Right lung (tissue), 5 donors: ENCODE results near the gene ZNF597. TPM values are rescaled to one million over a fixed set of nuclear protein-coding genes. Genes with fewer than 3 reads are reported as not detected.
A peak's percentile ranks its signal among the peaks of the same experiment; 100 is the strongest.
"Not testable (repeated sequence)": the region's sequence is repeated elsewhere in the genome, so short reads cannot be mapped to it uniquely, and the experiment has no call there.

ENCODE experiments used
- DNase-seq, 2 donors: peaks; one replicate each; pipeline ENCODE4 v3.0.0-alpha.2; 2013
- polyA plus RNA-seq, 5 donors: library from polyadenylated mRNA; unstranded; fragments of 120-200 nt; gene quantifications; one replicate each; pipeline versions ENCODE4 v1.2.1 to v1.2.3, GENCODE V29; 2013; ENCODE audit warnings: inconsistent platforms in 1 of 5, low replicate concordance in 1 of 5; ENCODE audit not compliant: insufficient read length in 5 of 5, insufficient read depth in 1 of 5

The ZNF597 gene
- polyA plus RNA-seq, 5 donors: 3.3 to 6.0 (median 4.2) TPM

DNA sequence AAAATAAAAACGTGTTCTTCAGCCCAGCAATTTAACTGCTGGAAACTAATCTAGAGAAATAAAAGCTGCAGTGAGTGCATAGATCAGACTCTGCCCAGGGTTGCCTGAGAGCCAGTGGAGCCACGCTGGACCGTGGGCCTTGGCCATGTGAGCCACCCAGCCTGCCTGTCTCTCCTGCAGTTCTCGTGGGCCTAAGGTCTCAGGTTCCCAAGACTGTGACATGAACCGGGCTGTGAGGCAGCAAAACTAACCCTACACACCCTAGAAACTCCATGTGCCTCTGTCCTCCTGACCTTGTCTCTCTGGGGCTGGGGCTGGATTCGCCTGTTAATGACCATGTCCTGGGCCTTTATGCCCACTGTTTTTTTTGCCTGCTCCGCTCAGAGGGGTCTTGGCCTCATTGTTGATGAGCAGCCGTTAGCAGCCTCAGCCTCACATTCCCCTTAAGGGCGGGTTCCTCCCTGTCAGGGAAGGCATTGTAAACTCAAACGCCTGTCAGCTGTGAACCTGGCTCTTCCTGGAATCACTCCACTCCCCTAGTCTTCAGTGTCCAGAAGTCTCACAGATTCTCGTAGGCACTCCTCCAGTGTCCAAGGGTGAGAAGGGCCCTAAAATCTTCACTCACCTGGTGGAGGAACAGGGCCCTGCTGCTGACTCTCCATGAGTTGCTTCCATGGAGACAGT, 35.1 kb upstream of the ZNF597 start:
- DNase-seq: no peak

DNA sequence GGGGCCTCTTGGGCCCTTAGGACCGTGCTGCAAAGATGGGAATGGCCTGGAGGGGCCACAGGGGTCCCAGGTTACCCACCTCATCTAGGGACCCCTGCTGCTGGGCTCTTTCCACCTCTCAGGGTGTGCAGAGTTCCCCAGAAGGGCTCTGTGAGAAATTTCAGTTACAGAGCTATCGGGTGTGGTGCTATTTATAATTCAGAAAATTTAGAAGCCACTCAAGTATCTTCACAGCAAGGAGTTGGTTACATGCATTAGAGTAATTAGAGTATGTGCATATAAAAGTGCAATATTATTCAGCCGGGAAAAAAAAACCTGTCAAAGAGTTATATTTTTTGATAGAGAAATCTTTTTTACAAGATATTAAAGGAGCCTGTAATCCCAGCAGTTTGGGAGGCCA, 33.1 kb upstream of the ZNF597 start:
- DNase-seq: no peak

DNA sequence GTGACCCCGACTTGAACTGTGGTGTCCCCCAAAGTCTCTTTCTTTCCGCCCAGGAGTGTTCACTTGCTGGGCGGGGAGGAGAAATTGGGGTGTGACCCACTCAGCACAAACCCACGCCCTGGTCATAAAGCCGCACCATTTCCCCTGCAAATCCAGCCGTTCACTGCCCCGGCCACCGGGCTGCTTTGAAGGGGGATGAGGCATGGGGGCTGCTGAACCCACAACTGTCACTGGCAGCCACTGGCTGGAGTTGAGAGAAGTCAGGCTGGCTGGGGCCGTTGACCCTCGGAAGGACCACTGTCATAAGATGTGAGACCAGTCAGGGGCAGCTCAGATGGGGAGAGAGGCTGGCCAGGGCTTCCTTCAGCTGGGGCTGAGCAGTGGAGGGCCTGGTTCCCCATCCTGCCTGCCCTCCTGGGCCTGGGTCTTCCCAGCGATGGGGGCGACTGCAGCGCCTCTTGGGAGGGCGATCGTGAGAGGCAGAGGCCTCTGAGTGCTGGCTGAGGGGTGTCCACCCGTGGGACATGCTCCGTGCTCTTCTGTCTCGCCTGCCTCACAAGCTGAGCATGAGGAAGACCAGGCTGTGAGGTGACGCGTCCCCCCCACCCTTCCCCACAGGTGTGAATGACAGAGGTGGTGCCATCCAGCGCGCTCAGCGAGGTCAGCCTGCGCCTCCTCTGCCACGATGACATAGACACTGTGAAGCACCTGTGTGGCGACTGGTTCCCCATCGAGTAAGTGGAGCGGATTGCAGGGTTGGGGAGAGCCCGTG, 32.5 kb upstream of the ZNF597 start:
- no peak for DNase-seq

DNA sequence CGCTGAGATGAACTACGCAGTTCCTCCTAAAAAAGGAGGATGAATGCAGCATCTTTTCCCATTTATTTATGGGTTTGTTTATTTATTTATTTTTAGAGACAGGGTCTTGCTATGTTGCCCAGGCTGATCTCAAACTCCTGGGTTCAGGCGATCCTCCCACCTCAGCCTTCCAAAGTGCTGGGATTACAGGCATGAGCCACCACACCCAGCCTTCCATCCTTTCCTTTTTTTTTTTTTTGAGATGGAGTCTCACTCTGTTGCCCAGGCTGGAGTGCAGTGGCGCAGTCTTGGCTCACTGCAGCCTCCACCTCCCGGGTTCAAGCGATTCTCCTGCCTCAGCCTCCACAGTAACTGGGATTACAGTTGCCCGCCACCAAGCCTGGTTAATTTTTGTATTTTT, 31.6 kb upstream of the ZNF597 start:
- DNase-seq: not testable (repeated sequence)

DNA sequence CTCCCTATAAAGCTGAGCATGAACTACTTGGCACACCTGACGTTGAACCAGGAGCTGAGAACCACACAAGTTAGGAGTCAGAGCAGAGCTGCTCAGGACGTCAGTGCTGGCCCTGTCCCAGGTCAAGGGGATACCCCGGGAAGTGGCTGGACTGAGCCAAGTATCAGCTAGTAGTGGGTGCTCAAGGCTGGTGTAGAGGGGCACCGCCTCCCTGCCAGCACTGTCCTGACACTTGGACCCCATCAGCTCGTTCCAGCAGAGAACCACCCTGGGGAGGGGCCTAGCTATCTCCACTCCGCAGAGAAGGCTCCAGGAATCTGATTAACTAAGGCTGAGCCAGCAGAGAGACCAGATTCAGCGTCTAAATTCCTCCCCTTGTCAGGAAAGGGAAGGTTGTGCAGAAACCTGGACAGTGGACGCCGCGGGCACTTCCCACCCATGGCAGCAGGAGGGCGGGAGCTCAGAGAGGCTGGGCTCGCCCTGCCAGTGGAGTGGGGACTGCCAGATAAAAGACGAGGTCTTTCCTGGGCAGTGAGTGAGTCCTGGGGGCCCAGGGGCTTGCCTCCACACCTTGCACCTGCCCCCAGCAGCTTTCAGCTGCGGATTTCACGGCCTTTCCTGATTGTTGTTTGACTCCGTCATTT, 31.0 kb upstream of the ZNF597 start:
- no peak for DNase-seq

DNA sequence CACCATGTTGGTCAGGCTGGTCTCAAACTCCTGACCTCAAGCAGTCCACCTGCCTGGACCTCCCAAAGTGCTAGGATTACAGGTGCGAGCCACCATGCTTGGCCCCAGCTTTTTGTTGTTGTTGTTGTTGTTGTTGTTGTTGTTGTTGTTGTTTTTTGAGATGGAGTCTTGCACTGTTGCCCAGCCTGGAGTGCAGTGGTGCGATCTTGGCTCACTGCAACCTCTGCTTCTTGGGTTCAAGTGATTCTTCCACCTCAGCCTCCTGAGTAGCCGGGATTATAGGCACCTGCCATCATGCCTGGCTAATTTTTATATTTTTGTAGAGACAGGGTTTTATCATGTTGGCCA, 30.3 kb upstream of the ZNF597 start:
- not testable (repeated sequence) for DNase-seq

DNA sequence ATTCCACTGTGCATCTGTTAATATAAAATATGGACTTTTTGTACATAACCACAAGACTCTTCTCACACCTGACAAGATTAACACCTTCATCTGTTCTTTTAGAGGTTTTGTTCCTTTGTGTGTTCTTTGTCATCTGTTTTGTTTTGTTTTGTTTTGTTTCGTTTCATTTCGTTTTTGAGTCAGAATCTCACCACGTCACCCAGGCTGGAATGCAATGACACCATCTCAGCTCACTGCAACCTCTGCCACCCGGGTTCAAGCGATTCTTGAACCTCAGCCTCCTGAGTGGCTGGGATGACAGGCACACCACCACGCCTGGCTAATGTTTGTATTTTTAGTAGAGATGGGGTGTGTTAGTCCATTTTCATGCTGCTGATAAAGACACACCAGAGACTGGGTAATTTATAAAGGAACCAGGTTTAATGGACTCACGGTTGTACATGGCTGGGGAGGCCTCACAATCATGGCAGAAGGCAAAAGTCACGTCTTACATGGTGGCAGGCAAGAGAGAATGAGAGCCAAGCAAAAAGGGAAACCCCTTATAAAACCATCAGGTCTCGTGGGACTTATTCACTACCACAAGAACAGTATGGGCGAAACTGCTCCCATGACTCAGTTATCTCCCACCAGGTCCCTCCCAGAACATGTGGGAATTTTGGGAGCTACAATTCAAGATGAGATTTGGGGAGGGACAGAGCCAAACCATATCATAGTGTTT, 29.7 kb upstream of the ZNF597 start:
- DNase-seq: no peak

DNA sequence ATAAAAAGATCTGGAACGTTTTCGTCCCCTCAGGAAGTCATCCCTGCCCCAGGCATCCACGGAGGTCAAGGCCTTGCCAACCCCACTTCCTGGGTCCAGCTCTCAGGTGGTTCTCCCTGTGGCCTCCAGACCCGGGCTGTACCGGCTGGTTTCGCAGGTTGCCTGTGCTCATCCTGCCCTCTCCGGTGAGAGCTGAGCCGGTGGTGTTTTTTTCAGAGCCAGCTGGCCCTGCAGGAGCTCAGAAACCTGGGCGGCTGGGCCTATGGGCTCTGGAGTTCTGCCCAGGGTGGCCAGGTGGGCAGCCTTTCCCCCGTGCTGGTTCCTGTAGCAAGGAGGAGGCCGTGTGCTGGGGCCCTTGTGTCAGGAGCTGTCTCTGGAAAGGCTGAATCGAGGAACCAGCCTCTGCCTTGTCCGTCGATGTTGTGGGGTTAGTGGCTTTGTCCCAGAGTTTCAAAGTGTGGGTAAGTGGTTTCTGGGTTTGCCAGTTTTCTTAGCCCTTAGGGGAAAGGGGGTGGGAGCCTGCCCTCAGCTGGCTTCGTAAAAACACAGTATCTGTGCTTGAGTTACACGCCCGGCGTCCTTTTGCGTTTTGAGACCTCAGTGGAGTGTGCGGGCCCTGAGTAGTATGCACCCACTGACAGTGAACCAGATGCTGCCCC, 28.3 kb upstream of the ZNF597 start:
- no peak for DNase-seq

DNA sequence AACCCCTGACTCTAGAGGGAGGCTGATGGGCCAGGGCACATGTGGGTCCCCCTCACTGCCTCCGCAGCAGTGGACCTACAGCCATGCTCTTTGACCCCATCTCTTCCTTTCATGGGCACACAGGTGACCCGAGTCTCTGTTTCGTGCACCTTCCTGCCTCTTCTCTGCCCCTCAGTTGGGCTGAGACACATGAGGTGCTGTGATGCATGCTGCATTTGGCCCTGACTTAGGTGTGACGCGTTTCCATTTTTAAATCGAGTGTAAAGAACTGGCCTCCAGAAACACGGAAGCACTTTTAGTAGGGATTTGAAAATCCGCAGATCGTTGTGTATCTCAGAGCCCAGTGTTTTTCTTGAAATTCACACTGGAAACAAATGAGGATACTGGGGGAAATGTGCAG, 27.4 kb upstream of the ZNF597 start:
- DNase-seq: no peak

DNA sequence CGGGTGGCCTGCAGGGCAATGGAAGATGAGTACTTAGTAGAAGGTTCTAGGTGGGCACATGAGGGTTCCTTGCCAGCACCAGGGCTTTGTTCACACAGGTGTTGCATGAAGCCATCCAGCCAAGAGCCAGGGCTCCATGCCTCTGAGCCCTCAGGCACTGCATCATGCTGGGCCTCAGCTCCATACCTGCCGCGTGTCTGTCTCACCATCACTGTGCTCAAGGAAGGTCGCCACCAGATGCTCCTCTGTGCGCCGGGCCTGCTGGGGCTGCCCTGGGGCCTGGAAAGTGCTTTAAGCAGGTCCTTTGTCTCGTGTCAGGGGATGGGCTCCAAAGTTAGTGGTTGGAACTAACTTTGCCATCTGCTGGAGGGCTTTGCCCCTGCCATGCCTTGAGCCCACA, 26.4 kb upstream of the ZNF597 start:
- DNase-seq: no peak

DNA sequence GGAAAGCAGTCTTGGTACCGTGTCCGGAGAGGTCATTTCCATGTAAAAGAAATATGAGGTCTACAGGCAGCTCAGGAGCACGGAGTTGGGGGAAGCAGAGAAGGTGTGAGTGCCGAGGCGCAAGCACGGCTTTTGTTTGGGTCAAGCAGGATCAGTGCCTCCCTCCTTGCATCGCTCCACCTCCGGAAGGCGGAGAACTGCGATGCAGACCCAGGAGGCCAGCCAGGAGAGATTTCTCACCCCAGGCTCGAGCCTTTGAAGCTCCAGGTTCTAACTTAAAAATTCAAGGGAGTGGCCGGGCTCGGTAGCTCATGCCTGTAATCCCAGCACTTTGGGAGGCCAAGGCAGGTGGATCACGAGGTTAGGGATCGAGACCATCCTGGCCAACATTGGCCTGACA, 25.2 kb upstream of the ZNF597 start:
- no peak for DNase-seq

DNA sequence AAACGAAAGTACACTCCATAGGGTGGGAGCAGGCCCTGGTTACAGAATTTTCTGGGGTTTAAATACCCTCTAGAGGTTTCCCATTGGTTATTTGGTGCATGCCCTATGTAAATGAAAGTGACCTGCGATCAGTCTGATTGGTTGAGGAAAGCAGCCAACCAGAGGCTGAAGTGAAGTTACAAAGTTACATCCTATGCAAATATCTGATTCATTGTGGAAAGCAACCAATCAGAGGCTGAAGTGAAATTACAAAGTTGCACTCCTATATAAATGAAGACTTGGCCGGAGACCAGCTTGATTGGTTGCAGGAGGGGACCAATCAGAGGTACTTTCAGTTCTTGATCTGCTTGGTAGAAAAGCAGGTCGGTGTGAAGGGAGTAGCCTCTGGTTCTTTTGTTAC, 24.6 kb upstream of the ZNF597 start:
- no peak for DNase-seq

DNA sequence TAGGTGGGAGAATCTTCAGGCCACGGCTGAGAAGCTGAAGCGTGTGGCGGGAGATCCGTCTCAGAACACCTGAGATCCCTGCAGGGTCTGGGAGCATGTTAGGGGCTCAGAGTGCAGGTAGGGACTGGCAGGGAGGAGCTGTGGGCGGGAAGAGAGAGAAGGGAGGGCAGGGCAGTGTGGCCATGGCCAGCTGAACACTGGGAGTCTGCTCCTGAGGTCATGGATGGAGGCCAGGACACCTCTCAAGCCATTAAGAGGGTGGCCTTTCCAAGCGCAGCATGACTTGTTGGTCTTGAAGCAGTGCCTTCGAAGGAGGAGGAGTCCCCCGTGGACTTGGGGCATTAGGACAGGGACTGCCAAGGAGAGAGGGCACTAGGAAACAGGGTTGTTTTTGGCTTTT, 23.9 kb upstream of the ZNF597 start:
- no peak for DNase-seq

DNA sequence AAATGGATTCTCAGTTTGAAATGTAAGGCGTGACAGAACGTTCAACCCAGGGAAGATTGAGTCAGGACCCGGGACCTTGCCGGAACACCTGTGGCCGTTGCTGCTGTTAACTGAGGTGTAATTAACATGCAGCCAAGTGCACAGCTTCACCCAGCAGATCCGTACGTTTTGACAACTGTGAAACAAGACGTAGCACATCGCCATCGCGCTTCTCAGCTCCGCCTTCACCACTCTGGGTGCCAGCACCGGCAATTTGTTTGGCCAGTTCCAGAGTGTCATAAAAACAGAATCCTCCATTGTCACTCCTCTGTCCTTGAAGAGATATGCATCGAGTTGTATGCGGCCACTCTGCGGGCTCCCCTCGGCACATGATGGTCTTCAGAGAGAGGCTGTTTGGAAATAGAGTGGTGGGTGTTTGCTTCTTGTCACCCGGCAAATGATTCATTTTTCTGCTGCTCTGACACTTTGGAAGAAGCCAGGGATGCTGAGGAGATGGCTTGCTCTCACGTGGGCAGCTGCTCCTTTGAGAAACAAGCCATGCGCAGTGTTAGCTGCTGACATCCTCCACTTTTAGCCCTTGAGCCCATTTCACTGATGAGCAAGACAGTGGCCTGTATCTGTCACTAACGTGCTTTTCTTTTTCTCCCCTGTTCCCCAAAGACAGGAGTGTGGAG, 22.7 kb upstream of the ZNF597 start:
- no peak for DNase-seq

DNA sequence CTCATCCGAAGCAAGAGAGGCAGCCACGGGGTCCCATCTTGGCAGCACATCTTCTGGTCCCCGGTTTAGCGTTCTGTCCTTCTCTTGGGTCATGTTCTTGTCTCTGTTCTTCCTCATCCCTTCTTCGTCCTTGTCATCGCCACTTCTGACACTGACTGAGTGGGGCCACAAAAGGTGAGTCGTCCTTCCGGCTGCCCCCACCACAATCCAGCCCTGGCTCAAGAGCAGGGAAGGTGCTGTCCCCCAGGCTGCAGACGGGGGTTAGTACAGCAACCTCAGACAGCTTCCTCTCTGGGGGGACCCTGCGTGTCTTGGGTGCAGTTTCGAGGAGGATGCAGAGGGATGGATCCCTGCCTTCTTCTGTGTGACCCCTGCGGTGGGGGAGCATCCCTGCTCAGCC, 22.0 kb upstream of the ZNF597 start:
- no peak for DNase-seq

DNA sequence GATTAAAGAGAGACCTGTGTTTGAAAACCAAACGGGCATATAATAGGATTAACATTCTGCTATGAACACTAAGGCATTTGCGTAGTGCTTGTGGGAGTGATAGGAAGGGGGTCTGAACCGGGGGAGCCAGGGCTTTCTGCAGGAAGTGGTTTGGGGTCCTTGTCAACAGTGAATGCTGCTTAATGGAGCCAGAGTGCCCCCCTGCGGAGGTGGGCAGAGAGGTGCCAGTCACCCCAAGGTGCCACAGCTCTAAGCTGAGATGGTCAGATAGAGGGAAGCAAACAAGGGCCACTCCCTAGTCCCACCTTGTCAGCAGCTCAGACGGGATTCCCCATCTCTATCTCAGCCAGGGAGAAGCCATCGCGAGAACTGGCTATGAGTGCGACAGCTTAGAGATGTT, 17.8 kb upstream of the ZNF597 start:
- no peak for DNase-seq

DNA sequence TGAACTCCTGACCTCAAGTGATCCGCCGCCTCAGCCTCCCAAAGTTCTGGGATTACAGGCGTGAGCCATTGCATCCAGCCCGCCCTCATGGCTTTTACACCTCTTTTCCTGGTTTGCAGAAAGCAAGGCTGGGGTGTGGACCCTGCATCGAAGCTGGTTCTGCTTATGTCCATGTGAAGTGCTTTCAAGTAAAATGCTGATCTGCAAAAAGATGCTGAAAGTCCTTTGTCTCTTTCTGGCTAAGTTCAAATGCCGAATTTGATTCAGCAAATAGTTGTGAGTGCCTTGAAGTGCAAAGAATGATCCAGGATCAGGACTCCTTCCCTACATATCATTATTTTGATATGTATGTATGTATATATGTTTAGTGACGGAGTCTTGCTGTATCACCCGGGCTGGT, 17.3 kb upstream of the ZNF597 start:
- DNase-seq: no peak

DNA sequence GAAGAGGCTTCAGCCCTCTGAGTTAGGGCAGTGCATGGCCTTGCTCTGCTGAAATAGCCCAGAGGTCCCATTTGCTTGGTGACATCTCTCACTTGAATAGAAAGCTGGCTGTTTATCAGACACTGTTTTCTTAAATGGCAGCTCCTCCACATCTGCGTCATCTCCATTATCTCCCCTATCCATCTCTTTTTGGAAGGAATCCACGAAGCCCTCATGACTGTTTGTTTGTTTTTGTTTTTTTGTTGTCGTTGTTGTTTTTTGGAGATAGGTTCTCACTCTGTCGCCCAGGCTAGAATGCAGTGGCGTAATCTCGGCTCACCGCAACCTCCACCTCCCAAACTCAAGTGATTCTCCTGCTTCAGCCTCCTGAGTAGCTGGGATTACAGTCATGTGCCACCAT, 16.8 kb upstream of the ZNF597 start:
- DNase-seq: no peak

DNA sequence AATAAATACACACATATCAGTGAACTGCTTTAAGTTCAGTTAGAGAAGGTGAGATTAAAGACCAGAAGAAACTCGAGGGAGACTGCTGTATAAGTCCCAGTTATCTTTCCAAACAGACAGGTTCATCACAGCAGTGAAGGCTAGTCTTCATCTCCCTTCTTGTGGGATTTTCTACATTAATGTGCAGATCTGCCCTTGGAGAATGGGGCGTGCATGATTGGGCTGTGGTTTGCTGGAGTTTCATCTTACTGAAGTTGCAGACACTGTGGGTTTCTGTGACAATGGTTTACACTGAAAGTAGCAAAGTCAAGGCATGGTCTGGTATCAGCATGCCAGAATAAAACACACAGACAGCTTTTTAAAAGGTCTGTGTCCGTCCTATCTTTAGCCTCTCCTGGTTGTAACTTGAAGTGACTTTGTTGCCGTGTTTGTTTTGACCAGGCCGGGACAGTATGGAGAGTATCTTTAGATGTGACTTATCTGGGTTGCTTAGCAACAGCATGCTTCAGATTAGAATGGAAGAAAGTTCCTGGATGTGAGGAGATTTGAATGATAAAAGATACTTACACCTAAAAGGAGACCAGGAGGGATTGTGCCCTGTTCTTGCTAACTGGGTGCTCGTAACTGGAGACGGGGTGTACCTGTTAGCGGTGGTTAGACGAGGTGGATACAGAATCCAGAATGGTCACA, 16.2 kb upstream of the ZNF597 start:
- DNase-seq: no peak

DNA sequence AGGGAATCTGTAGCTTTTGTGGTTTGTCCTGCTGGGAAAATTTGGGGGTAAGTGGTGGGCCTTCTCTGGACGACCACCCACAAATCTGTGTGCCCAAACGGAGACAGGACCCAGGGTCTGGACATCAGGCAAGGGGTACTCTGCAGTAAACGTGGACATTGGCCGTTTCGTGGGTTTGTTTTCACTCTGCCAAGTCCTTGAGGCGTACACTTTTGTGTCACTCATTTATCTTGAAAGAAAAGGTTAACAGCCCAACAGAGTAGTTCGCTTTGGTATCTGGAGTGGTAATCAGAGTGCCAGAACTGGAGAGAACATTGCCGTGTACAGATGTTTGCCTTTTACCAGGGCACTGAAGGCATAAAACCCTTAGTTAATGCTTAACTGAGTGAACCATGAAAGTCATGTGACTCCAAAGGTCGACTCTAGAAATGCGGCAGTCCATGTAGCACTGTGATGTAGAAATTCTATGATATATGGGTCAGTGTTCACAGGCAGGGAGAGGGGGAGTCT, 15.6 kb upstream of the ZNF597 start:
- peak in 1 of 2 donors; percentile 25 for DNase-seq
